HG03354 (cell line): Measurements from ENCODE around the gene BCAS2.
A peak's percentile ranks its signal among the peaks of the same experiment; 100 is the strongest.

ENCODE experiments used
- ATAC-seq: cut with Tn5 transposase; IDR thresholded peaks from one replicate; pipeline ENCODE4 v1.9.1; 2021; ENCODE audit warnings: mild to moderate bottlenecking; ENCODE audit not compliant: unreplicated experiment, poor library complexity, severe bottlenecking

The BCAS2 gene

GRCh38 chr1:114581335-114582287 lies at the start of gene BCAS2:
TSS of gene BCAS2 (minus strand) at chr1:114581615. CDS start at chr1:114581591, 24 bp downstream.
- peak; percentile 99 for ATAC-seq

GRCh38 chr1:114627107-114627506 lies 45.7 kb upstream of the BCAS2 start:
- ATAC-seq, result no peak

GRCh38 chr1:114623364-114623763 lies 41.9 kb upstream of the BCAS2 start:
- ATAC-seq, result no peak

- no peak for ATAC-seq
These were observed 39.0 kb upstream of the BCAS2 start for GRCh38 chr1:114620419-114620818.

- ATAC-seq, result no peak
These were observed 37.2 kb upstream of the BCAS2 start for GRCh38 chr1:114618606-114619005.

GRCh38 chr1:114610546-114611245 lies 29.3 kb upstream of the BCAS2 start:
- ATAC-seq, result no peak

GRCh38 chr1:114609826-114610225 lies 28.4 kb upstream of the BCAS2 start:
- no peak for ATAC-seq

GRCh38 chr1:114609026-114609425 lies 27.6 kb upstream of the BCAS2 start:
- no peak for ATAC-seq

GRCh38 chr1:114607223-114607622 lies 25.8 kb upstream of the BCAS2 start:
- no peak for ATAC-seq

GRCh38 chr1:114597949-114598348 lies 16.5 kb upstream of the BCAS2 start:
- no peak for ATAC-seq

GRCh38 chr1:114595602-114596001 lies 14.2 kb upstream of the BCAS2 start:
- ATAC-seq, result no peak

GRCh38 chr1:114594046-114594445 lies 12.6 kb upstream of the BCAS2 start:
- no peak for ATAC-seq

- ATAC-seq, result no peak
These were observed 7.7 kb upstream of the BCAS2 start for GRCh38 chr1:114589122-114589521.

- no peak for ATAC-seq
These were observed 6.8 kb upstream of the BCAS2 start for GRCh38 chr1:114588196-114588689.

GRCh38 chr1:114587203-114587991 lies 6.0 kb upstream of the BCAS2 start:
- ATAC-seq, result no peak

- ATAC-seq, result no peak
These were observed 5.2 kb upstream of the BCAS2 start for GRCh38 chr1:114586513-114587047.

- no peak for ATAC-seq
These were observed 3.8 kb upstream of the BCAS2 start for GRCh38 chr1:114585231-114585630.

GRCh38 chr1:114574365-114574764 lies 7.0 kb downstream of the BCAS2 start:
- no peak for ATAC-seq

- ATAC-seq, result no peak
These were observed 17.3 kb downstream of the BCAS2 start for GRCh38 chr1:114564141-114564540.
